ENCODE measurements around the gene CHRNA3.

CHRNA3 gene

GRCh38 chr15:78635346-78635745, 14.6 kb upstream of the CHRNA3 start:
- no peak for DNase-seq

- no peak for DNase-seq
Observed at GRCh38 chr15:78634210-78635145, 13.7 kb upstream of the CHRNA3 start.

- DNase-seq = no peak
Observed at GRCh38 chr15:78633348-78633747, 12.6 kb upstream of the CHRNA3 start.

- no peak for DNase-seq
Observed at GRCh38 chr15:78630886-78631633, 10.3 kb upstream of the CHRNA3 start.

GRCh38 chr15:78629716-78630065, 8.9 kb upstream of the CHRNA3 start:
- no peak for DNase-seq

GRCh38 chr15:78629031-78629715, 8.4 kb upstream of the CHRNA3 start:
- DNase-seq = peak in 1 of 2 experiments; percentile 53

- no peak for DNase-seq
Observed at GRCh38 chr15:78628227-78628626, 7.4 kb upstream of the CHRNA3 start.

GRCh38 chr15:78627348-78627747, 6.6 kb upstream of the CHRNA3 start:
- no peak for DNase-seq

GRCh38 chr15:78626381-78626995, 5.7 kb upstream of the CHRNA3 start:
- no peak for DNase-seq

GRCh38 chr15:78625606-78626280, 4.9 kb upstream of the CHRNA3 start:
- DNase-seq = no peak

- DNase-seq = no peak
Observed at GRCh38 chr15:78624651-78625590, 4.1 kb upstream of the CHRNA3 start.

GRCh38 chr15:78623786-78624497, 3.1 kb upstream of the CHRNA3 start:
- no peak for DNase-seq

- DNase-seq = no peak
Observed at GRCh38 chr15:78621810-78622402, 1.1 kb upstream of the CHRNA3 start.

GRCh38 chr15:78620021-78620526, 722 bp downstream of the CHRNA3 start:
- peak; percentile 44 to 81 for DNase-seq

- DNase-seq = no peak
Observed at GRCh38 chr15:78619022-78619950, 1.5 kb downstream of the CHRNA3 start.

GRCh38 chr15:78618490-78618934, 2.3 kb downstream of the CHRNA3 start:
- peak; percentile 53 to 88 for DNase-seq

- DNase-seq = no peak
Observed at GRCh38 chr15:78618064-78618463, 2.7 kb downstream of the CHRNA3 start.

GRCh38 chr15:78617516-78617915, 3.3 kb downstream of the CHRNA3 start:
- no peak for DNase-seq

- DNase-seq = no peak
Observed at GRCh38 chr15:78617076-78617475, 3.7 kb downstream of the CHRNA3 start.

All from NCI-H526 (cell line).